Parathyroid adenoma (tissue), 2 donors: ENCODE measurements around the gene NDFIP2.

Experiments
- H2AFZ ChIP-seq: fragments of 300-600 bp; sonication (generic); one replicate; pipeline ENCODE4 v1.7.0; 2017; ENCODE audit warnings: antibody characterized with exemption, mild to moderate bottlenecking
- H3K27ac ChIP-seq: fragments of 300-600 bp; sonication (generic); one replicate; pipeline ENCODE4 v1.7.0; 2017
- H3K27me3 ChIP-seq: fragments of 300-600 bp; sonication (generic); one replicate; pipeline ENCODE4 v1.7.0; 2017; ENCODE audit warnings: low read length; ENCODE audit not compliant: control insufficient read depth, insufficient read depth
- H3K36me3 ChIP-seq: fragments of 300-600 bp; sonication (generic); one replicate; pipeline ENCODE4 v1.7.0; 2017; ENCODE audit warnings: low read length; ENCODE audit not compliant: control insufficient read depth, insufficient read depth
- H3K4me1 ChIP-seq: fragments of 300-600 bp; sonication (generic); one replicate; pipeline ENCODE4 v1.7.0; 2017; ENCODE audit warnings: control low read depth
- H3K4me2 ChIP-seq: fragments of 300-600 bp; sonication (generic); one replicate; pipeline ENCODE4 v1.7.0; 2017; ENCODE audit warnings: low read length
- H3K4me3 ChIP-seq: fragments of 300-600 bp; sonication (generic); one replicate; pipeline ENCODE4 v1.7.0; 2017; ENCODE audit warnings: low read depth, low read length
- H3K79me2 ChIP-seq: fragments of 300-600 bp; sonication (generic); one replicate; pipeline ENCODE4 v1.7.0; 2017; ENCODE audit warnings: control low read depth
- H3K9ac ChIP-seq: fragments of 300-600 bp; sonication (generic); one replicate; pipeline ENCODE4 v1.7.0; 2017; ENCODE audit warnings: mild to moderate bottlenecking
- H3K9me3 ChIP-seq: fragments of 300-600 bp; sonication (generic); one replicate; pipeline ENCODE4 v1.7.0; 2017; ENCODE audit warnings: low read length; ENCODE audit not compliant: control insufficient read depth
- CTCF ChIP-seq: fragments of 300-600 bp; sonication (generic); IDR thresholded peaks from one replicate; pipeline ENCODE4 v1.7.0; 2017; ENCODE audit warnings: antibody characterized with exemption, mild to moderate bottlenecking
- donor health status: primary hyperparathyroidism.

The NDFIP2 gene

GRCh38 chr13:79481685-79482052 is 714 bp downstream of the NDFIP2 start:
- peak overlapping the region; percentile 90 for H2AFZ ChIP-seq
- peak overlapping the region; percentile 88 for H3K4me3 ChIP-seq
- H3K36me3 ChIP-seq, result no peaks in the 10 kb centered on the region
- H3K9me3 ChIP-seq, result no peaks in the 10 kb centered on the region
- peak overlapping the region; percentile 74 for H3K27ac ChIP-seq
- no peaks in the 10 kb centered on the region for H3K4me1 ChIP-seq
- peaks cover 4% of the 10 kb centered on the region for H3K79me2 ChIP-seq
- H3K4me2 ChIP-seq, result peak overlapping the region; percentile 87
- no peak for TF ChIP-seq CTCF
- no peaks in the 10 kb centered on the region for H3K27me3 ChIP-seq
- peak overlapping the region; percentile 67 for H3K9ac ChIP-seq

- peak overlapping the region; percentile 88 for H3K4me3 ChIP-seq
These were observed 1.5 kb downstream of the NDFIP2 start for GRCh38 chr13:79482281-79482970.

GRCh38 chr13:79483086-79483706 is 2.2 kb downstream of the NDFIP2 start:
- Histone ChIP-seq H3K27ac (no peak overlapping the region), H3K79me2 (peaks cover 4% of the 10 kb centered on the region)

More at GRCh38 chr13:79482281-79482970, 1.5 kb downstream of the NDFIP2 start:
- Histone ChIP-seq H2AFZ (no peak overlapping the region), H3K4me1 (no peaks in the 10 kb centered on the region), H3K4me2 (peak overlapping the region; percentile 87), H3K9ac (no peak overlapping the region), H3K27ac (no peak overlapping the region), H3K79me2 (peaks cover 4% of the 10 kb centered on the region), H3K27me3 (no peaks in the 10 kb centered on the region), H3K9me3 (no peaks in the 10 kb centered on the region), H3K36me3 (no peaks in the 10 kb centered on the region)
- TF ChIP-seq CTCF, result no peak

GRCh38 chr13:79485014-79485811 is 4.3 kb downstream of the NDFIP2 start:
- Histone ChIP-seq H3K36me3 (no peaks in the 10 kb centered on the region), H3K79me2 (peaks cover 4% of the 10 kb centered on the region), H3K4me1 (peaks cover 3% of the 10 kb centered on the region), H3K4me3 (no peak overlapping the region), H3K27ac (no peak overlapping the region), H3K9ac (no peak overlapping the region), H3K27me3 (no peaks in the 10 kb centered on the region), H3K9me3 (no peaks in the 10 kb centered on the region), H2AFZ (no peak overlapping the region), H3K4me2 (no peak overlapping the region)
- TF ChIP-seq CTCF, result no peak

More at GRCh38 chr13:79483086-79483706, 2.2 kb downstream of the NDFIP2 start:
- H3K9ac ChIP-seq, result no peak overlapping the region
- no peak overlapping the region for H2AFZ ChIP-seq
- no peak for TF ChIP-seq CTCF
- H3K4me1 ChIP-seq, result no peaks in the 10 kb centered on the region
- no peak overlapping the region for H3K4me3 ChIP-seq
- no peaks in the 10 kb centered on the region for H3K36me3 ChIP-seq
- H3K9me3 ChIP-seq, result no peaks in the 10 kb centered on the region
- H3K27me3 ChIP-seq, result no peaks in the 10 kb centered on the region
- H3K4me2 ChIP-seq, result no peak overlapping the region
